ENCODE data around the gene SLC28A1.

SLC28A1 gene

DNA sequence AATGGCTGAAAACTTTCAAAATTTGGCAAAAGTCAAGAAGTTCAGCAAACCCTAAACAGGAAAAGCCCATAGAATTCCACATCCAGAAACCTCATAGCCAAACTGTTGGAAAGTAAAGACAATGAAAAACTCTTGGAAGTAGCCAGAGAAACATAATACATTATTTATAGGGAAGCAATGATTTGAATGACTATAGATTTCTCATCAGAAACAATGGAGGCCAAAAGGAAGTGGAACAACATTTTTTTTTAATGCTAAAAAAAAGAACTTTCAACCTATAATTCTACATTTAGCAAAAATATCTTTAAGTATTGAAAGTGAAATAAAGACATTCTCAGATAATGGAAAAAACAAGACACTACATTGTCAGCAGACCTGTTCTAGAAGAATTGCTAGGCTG, 37.1 kb upstream of the SLC28A1 start:
- Histone ChIP-seq H3K36me3 (ENCODE audit: control insufficient read depth, insufficient read depth, low read length) (no peaks in the 10 kb centered on the region), H3K4me3 (ENCODE audit: low read length) (no peak overlapping the region), H3K9ac (ENCODE audit: low read length) (no peak overlapping the region), H3K27ac (ENCODE audit: low read depth, low read length) (no peak overlapping the region), H3K4me1 (ENCODE audit: control insufficient read depth, insufficient read depth, low read length) (peaks cover 2% of the 10 kb centered on the region), H3K27me3 (ENCODE audit: control insufficient read depth, insufficient read depth, low read length) (no peaks in the 10 kb centered on the region)

DNA sequence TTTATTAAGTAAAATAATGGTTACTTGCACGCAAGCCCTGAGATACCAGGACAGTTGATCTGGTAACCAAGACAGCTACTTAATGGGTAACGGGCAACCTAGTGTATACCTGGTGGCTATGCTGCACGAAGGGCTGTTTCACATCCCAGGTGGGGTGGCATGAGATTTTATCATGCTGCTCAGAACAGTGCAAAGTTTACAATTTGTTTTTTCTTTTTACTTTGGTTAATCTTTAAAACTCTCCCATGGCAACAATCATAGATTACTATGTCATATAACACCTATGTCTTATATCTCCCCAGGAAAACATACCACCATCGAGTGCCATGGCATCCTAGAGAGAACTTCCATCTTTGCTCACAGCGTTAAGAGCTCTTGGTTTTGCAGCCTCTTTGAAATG, 32.2 kb upstream of the SLC28A1 start:
- no peaks in the 10 kb centered on the region for H3K4me1 ChIP-seq (ENCODE audit: control insufficient read depth, insufficient read depth, low read length)
- no peak overlapping the region for H3K9ac ChIP-seq (ENCODE audit: low read length)
- H3K27me3 ChIP-seq (ENCODE audit: control insufficient read depth, insufficient read depth, low read length), result no peaks in the 10 kb centered on the region
- H3K4me3 ChIP-seq (ENCODE audit: low read length), result no peak overlapping the region
- H3K27ac ChIP-seq (ENCODE audit: low read depth, low read length), result no peak overlapping the region
- no peaks in the 10 kb centered on the region for H3K36me3 ChIP-seq (ENCODE audit: control insufficient read depth, insufficient read depth, low read length)

DNA sequence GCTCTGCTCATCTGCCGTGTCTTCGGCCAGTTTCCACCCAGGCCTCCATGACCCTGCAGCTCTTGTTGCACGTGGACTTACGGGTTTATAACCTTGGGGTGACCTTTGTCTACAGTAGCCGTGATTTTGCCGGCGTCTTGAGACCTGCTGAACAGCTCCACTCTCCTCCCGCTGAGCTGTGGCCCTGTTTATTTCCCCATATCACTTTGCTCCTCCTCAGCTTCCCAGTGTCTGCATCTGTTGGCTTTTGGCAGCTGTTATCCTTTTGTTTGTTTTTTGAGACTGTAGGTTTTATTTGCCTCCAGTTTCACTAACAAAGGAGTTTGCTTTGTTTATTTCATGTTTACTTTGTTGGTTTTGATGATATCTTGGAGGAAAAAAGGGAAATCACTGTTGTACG, 29.3 kb upstream of the SLC28A1 start:
- Histone ChIP-seq H3K36me3 (ENCODE audit: control insufficient read depth, insufficient read depth, low read length) (no peaks in the 10 kb centered on the region), H3K27ac (ENCODE audit: low read depth, low read length) (no peak overlapping the region), H3K4me1 (ENCODE audit: control insufficient read depth, insufficient read depth, low read length) (no peaks in the 10 kb centered on the region), H3K4me3 (ENCODE audit: low read length) (no peak overlapping the region), H3K9ac (ENCODE audit: low read length) (no peak overlapping the region), H3K27me3 (ENCODE audit: control insufficient read depth, insufficient read depth, low read length) (no peaks in the 10 kb centered on the region)

DNA sequence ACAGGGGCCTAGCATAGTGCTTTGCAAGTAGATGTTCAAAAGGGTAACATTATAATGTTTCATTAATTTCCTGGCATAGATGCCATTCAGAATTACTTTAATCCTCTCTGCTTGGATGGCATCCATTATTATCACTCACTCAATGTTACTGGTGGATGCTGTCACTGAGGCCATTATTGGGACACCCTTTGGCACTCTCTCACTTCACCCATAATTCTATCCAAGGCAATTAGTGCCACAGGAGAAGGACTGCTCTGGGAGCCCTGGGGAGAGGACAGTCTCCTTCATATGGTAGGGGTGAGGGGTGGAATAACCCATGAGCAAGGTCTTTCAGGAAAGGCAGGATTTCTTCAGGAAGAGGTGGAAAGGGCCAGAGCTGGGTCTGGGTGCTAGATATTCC, 28.7 kb upstream of the SLC28A1 start:
- H3K27me3 ChIP-seq (ENCODE audit: control insufficient read depth, insufficient read depth, low read length), result no peaks in the 10 kb centered on the region
- H3K9ac ChIP-seq (ENCODE audit: low read length), result no peak overlapping the region
- no peaks in the 10 kb centered on the region for H3K4me1 ChIP-seq (ENCODE audit: control insufficient read depth, insufficient read depth, low read length)
- no peaks in the 10 kb centered on the region for H3K36me3 ChIP-seq (ENCODE audit: control insufficient read depth, insufficient read depth, low read length)
- H3K27ac ChIP-seq (ENCODE audit: low read depth, low read length), result no peak overlapping the region
- no peak overlapping the region for H3K4me3 ChIP-seq (ENCODE audit: low read length)

DNA sequence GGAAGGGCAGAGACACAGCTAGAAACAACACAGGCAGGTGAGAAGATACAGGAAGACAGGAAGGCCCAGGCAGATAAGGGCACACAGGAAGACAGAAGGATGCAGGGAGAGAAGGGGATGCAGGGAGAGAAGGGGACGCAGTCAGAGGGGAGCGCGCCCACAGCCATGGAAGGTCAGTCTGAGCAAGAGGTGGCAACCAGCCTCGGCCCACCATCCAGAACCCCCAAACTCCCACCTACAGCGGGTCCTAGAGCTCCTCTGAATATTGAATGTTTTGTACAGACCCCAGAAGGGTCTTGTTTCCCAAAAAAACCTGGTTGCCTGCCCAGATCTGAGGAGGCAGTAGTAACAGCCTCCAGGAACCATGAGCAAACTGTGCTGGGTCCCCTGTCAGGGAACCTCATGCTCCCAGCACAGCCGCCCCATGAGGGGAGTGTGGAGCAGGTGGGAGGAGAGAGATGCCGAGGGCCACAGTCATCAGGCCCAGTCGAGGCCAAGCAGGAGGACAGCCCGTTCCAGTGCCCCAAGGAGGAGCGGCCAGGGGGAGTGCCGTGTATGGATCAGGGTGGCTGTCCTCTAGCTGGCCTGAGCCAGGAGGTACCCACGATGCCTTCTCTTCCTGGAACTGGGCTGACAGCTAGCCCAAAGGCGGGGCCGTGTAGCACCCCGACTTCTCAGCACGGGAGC, 27.6 kb upstream of the SLC28A1 start:
- Histone ChIP-seq H3K9ac (ENCODE audit: low read length) (no peak overlapping the region), H3K27ac (ENCODE audit: low read depth, low read length) (no peak overlapping the region), H3K4me1 (ENCODE audit: control insufficient read depth, insufficient read depth, low read length) (no peaks in the 10 kb centered on the region), H3K27me3 (ENCODE audit: control insufficient read depth, insufficient read depth, low read length) (no peaks in the 10 kb centered on the region), H3K36me3 (ENCODE audit: control insufficient read depth, insufficient read depth, low read length) (no peaks in the 10 kb centered on the region), H3K4me3 (ENCODE audit: low read length) (no peak overlapping the region)

DNA sequence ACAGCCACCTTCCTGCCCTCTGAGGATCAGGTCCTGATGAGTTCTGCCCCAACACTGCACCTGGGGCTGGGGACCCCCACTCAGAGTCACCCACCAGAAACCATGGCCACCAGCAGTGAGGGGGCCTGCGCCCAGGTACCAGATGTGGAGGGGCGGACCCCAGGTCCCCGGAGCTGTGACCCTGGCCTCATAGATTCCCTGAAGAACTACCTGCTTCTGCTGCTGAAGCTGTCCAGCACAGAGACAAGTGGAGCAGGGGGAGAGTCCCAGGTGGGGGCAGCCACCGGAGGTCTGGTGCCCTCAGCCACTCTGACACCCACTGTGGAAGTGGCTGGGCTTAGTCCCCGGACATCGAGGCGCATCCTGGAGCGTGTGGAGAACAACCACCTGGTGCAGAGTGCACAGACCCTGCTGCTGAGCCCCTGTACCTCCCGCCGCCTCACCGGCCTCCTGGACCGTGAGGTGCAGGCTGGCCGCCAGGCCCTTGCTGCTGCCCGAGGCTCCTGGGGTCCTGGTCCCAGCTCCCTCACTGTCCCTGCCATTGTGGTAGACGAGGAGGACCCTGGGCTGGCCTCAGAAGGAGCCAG, 27.0 kb upstream of the SLC28A1 start:
- Histone ChIP-seq H3K4me1 (ENCODE audit: control insufficient read depth, insufficient read depth, low read length) (no peaks in the 10 kb centered on the region), H3K36me3 (ENCODE audit: control insufficient read depth, insufficient read depth, low read length) (no peaks in the 10 kb centered on the region), H3K27ac (ENCODE audit: low read depth, low read length) (no peak overlapping the region), H3K9ac (ENCODE audit: low read length) (no peak overlapping the region), H3K4me3 (ENCODE audit: low read length) (no peak overlapping the region), H3K27me3 (ENCODE audit: control insufficient read depth, insufficient read depth, low read length) (no peaks in the 10 kb centered on the region)

DNA sequence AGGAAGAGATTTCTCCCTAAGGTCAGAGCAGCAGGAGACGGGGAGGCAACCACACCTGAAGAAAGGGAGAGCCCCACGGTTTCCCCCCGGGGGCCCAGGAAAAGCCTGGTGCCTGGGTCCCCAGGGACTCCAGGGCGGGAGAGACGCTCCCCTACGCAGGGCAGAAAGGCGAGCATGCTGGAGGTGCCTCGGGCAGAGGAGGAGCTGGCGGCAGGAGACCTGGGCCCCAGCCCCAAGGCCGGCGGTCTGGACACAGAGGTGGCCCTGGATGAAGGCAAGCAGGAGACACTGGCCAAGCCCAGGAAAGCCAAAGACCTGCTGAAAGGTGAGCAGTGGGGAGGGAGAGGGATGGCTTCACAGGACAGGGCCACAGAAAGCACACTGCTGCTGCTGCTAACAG, 26.2 kb upstream of the SLC28A1 start:
- no peak overlapping the region for H3K9ac ChIP-seq (ENCODE audit: low read length)
- H3K27me3 ChIP-seq (ENCODE audit: control insufficient read depth, insufficient read depth, low read length), result no peaks in the 10 kb centered on the region
- H3K4me1 ChIP-seq (ENCODE audit: control insufficient read depth, insufficient read depth, low read length), result no peaks in the 10 kb centered on the region
- no peak overlapping the region for H3K27ac ChIP-seq (ENCODE audit: low read depth, low read length)
- H3K4me3 ChIP-seq (ENCODE audit: low read length), result no peak overlapping the region
- H3K36me3 ChIP-seq (ENCODE audit: control insufficient read depth, insufficient read depth, low read length), result no peaks in the 10 kb centered on the region

DNA sequence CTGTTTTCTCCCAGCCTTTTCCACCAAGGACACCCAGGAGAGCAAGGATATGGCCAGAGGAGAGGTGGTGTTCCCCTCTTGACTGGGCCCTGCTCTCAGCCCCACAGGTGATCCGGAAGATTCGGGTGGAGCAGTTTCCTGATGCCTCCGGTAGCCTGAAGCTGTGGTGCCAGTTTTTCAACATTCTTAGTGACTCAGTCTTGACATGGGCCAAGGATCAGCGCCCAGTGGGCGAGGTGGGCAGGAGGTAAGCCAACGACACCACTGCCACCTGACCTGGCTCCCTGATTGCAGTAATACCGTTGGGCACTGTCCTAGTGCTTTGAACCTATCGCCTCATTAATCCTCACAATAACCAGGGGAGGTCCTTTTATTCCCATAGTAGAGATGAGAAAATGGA, 25.3 kb upstream of the SLC28A1 start:
- H3K9ac ChIP-seq (ENCODE audit: low read length), result no peak overlapping the region
- H3K27ac ChIP-seq (ENCODE audit: low read depth, low read length), result no peak overlapping the region

DNA sequence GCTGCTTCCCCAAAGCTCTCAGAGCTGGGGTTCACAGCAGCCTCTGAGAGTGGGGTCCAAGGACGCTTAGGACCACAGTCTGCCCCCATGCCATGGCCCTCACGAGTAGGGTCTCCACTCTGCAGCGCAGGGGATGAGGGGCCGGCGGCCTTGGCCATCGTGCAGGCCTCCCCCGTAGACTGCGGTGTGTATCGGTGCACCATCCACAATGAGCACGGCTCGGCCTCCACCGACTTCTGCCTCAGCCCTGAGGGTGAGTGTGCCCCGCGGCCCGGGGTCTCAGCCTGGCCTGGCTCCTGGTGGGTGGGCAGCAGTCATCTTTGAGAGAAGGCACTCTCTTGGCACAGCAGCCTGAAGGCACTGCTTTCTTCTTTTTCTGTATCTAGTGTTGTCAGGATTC, 24.8 kb upstream of the SLC28A1 start:
- Histone ChIP-seq H3K27me3 (ENCODE audit: control insufficient read depth, insufficient read depth, low read length) (no peaks in the 10 kb centered on the region), H3K9ac (ENCODE audit: low read length) (no peak overlapping the region), H3K4me3 (ENCODE audit: low read length) (no peak overlapping the region), H3K4me1 (ENCODE audit: control insufficient read depth, insufficient read depth, low read length) (no peaks in the 10 kb centered on the region), H3K27ac (ENCODE audit: low read depth, low read length) (no peak overlapping the region), H3K36me3 (ENCODE audit: control insufficient read depth, insufficient read depth, low read length) (peaks cover 3% of the 10 kb centered on the region)

More for the DNA sequence above, 25.3 kb upstream of the SLC28A1 start:
- H3K4me1 ChIP-seq (ENCODE audit: control insufficient read depth, insufficient read depth, low read length), result no peaks in the 10 kb centered on the region
- H3K27me3 ChIP-seq (ENCODE audit: control insufficient read depth, insufficient read depth, low read length), result no peaks in the 10 kb centered on the region
- H3K36me3 ChIP-seq (ENCODE audit: control insufficient read depth, insufficient read depth, low read length), result peaks cover 3% of the 10 kb centered on the region
- H3K4me3 ChIP-seq (ENCODE audit: low read length), result no peak overlapping the region

DNA sequence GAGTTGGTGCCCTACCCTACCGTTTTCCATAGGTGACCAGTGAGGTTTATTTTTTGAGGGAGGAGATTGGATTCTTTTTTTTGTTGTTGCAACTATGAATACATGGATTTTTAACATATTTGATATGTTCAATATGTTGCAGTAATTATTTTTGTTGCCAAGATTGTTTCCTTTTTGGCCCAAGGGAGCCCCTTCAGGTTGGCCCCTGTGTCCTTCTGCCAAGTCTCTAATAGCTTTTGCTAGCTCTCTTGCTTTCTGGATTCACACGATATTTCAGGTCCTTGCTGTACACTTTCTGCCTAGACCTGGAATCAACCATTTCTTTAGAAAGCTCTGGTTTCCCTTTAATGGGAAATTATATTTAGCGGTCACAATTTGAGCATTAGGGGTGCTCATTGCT, 22.7 kb upstream of the SLC28A1 start:
- no peaks in the 10 kb centered on the region for H3K27me3 ChIP-seq (ENCODE audit: control insufficient read depth, insufficient read depth, low read length)
- peaks cover 3% of the 10 kb centered on the region for H3K36me3 ChIP-seq (ENCODE audit: control insufficient read depth, insufficient read depth, low read length)
- H3K9ac ChIP-seq (ENCODE audit: low read length), result no peak overlapping the region
- no peaks in the 10 kb centered on the region for H3K4me1 ChIP-seq (ENCODE audit: control insufficient read depth, insufficient read depth, low read length)
- no peak overlapping the region for H3K4me3 ChIP-seq (ENCODE audit: low read length)
- H3K27ac ChIP-seq (ENCODE audit: low read depth, low read length), result no peak overlapping the region

DNA sequence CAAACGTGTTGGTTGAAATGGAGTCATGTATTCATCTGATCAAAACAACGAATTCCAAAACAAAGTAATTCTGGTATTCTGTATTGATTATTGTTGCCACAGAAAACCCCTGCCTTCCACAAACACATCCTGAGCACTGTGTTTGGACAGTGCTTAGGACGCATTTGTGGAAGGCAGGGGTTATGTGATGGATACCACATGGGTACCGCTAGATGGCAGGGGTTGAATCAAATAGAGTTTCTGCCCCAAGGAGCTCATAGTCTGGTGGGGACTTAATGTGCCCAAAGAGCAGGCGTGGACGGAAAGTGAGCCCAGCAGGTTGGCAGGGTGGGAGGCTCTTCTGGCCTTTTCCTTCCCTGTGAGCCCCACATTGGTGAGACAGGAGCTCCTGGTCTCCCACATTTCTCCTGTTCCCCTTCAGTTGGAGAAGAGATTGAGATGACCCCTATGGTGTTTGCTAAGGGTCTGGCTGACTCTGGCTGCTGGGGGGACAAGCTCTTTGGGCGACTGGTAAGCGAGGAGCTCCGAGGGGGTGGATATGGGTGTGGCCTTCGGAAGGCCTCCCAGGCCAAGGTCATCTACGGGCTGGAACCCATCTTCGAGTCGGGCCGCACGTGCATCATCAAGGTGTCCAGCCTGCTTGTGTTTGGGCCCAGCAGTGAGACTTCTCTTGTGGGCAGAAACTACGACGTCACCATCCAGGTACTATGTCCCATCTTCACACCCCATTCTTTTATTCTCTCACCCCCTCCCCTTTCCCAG, 22.1 kb upstream of the SLC28A1 start:
- H3K27ac ChIP-seq (ENCODE audit: low read depth, low read length), result no peak overlapping the region
- no peaks in the 10 kb centered on the region for H3K4me1 ChIP-seq (ENCODE audit: control insufficient read depth, insufficient read depth, low read length)
- H3K9ac ChIP-seq (ENCODE audit: low read length), result no peak overlapping the region
- H3K27me3 ChIP-seq (ENCODE audit: control insufficient read depth, insufficient read depth, low read length), result no peaks in the 10 kb centered on the region
- no peak overlapping the region for H3K4me3 ChIP-seq (ENCODE audit: low read length)
- H3K36me3 ChIP-seq (ENCODE audit: control insufficient read depth, insufficient read depth, low read length), result peaks cover 3% of the 10 kb centered on the region

DNA sequence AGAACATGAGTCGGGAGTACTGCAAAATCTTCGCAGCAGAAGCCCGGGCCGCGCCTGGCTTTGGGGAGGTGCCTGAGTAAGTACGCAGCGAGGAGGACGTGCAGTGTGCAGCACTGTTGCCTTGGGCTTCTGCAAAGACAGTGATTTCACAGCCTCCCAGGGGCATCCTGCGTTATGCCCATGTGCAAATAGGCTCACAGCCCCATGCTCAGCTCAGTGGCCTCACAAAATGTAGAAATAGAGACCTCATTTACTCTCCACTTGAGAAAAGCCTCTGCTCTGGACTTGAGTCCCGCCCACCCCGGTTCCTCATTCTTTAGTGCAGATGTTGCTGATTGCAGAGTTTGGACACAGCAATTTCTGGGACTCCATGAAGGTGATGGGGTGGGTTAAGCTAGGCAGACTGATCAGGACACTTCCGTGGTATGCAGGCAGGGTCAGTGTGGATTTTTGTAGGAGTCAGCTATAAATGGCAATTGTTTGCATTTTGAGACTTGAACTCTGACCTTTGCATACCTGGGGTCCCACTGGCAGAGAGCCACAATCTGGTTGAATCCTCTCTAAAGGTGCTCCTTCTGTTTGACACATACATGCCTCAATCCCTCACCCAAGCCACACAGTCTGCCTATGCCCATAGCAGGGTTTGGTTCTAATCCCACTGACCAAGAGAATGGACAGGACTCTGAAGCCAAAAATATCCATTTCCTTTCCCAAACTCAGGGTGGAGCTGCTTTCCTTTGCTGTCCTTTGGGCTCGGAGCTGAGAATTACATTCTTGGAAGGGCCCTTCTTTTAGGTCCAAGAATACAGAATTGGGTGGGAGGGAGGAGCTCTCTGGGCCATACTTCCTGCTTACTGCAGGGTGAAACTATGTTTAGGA, 20.7 kb upstream of the SLC28A1 start:
- no peak overlapping the region for H3K9ac ChIP-seq (ENCODE audit: low read length)
- H3K4me1 ChIP-seq (ENCODE audit: control insufficient read depth, insufficient read depth, low read length), result no peaks in the 10 kb centered on the region
- H3K27me3 ChIP-seq (ENCODE audit: control insufficient read depth, insufficient read depth, low read length), result no peaks in the 10 kb centered on the region
- no peak overlapping the region for H3K4me3 ChIP-seq (ENCODE audit: low read length)
- peaks cover 3% of the 10 kb centered on the region for H3K36me3 ChIP-seq (ENCODE audit: control insufficient read depth, insufficient read depth, low read length)
- no peak overlapping the region for H3K27ac ChIP-seq (ENCODE audit: low read depth, low read length)

All from rectal smooth muscle tissue (tissue), 1 donor.